ENCODE data around the gene CARNS1.
"Not testable (repeated sequence)": the region's sequence is repeated elsewhere in the genome, so short reads cannot be mapped to it uniquely, and the experiment has no call there.

Gene CARNS1

GRCh38 chr11:67396587-67397389 lies 18.7 kb upstream of the CARNS1 start:
- in situ Hi-C loops (cut with MboI; ENCODE audit: low sequenced_read_pairs) = no loop called here

GRCh38 chr11:67397536-67397935 lies 17.9 kb upstream of the CARNS1 start:
- in situ Hi-C loops (cut with MboI; ENCODE audit: low sequenced_read_pairs) = no loop called here

GRCh38 chr11:67397986-67398660 lies 17.4 kb upstream of the CARNS1 start:
- in situ Hi-C loops (cut with MboI; ENCODE audit: low sequenced_read_pairs) = no loop called here

- in situ Hi-C loops (cut with MboI; ENCODE audit: low sequenced_read_pairs) = no loop called here
Measured at GRCh38 chr11:67398661-67399563, 16.6 kb upstream of the CARNS1 start.

DNA sequence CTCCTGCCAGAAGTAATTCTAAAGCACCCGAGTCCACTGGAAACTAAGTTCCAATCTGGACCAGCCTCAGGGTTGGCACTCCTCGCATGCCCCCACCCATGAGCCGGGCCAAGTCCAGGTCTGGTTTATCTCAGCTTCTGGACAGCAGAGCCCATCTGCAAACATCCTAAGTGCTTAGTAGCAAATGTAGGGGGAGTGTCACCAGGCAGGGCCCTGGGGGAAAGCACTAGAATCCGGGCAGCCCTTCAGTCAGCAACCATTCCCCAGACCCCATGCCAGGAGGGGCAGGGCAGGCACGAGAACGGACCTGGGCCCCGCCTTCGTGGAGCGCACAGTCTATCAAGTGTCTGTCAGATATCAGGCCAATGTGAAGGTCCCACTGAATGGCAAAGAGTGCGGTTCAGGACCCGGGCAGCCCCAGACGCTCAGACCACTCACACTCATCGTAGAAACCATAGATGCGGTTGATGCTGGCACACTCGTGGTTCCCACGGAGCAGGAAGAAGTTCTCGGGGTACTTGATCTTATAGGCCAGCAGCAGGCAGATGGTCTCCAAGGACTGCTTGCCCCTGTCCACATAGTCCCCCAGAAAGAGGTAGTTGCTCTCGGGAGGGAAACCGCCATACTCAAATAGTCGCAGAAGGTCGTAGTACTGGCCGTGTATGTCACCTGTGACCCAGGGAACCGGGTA lies 15.1 kb upstream of the CARNS1 start:
- in situ Hi-C loops (cut with MboI; ENCODE audit: low sequenced_read_pairs) = no loop called here

DNA sequence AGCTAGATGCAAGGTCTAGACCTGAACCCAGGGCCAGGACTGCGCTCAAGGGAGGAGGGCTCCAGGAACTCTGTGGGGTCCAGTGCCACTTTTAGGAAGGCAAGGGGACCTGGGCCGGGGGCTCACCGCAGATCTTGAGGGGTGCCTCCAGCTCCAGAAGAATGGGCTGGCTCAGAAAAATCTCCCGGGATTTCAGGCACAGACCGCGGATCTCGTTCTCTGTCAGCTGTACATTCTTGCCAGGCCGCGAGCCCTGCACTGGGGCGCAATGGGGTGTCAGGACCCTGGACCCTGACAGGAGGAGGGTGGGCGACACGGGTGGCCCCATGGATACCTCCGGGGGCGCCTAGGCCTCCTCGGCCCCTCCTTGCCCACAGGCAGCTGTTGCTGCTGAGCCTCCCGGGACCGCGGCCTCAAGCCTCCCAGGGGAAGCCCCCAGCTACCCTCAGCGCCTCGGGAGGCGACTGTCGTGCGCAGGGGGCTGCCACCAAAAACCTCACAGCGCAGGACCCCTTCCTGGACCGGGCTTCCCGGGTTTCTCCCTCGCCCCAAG lies 14.5 kb upstream of the CARNS1 start:
- in situ Hi-C loops (cut with MboI; ENCODE audit: low sequenced_read_pairs) = no loop called here

GRCh38 chr11:67401495-67402191 lies 13.8 kb upstream of the CARNS1 start, which contains the start of gene PPP1CA:
PPP1CA (minus strand) TSS chr11:67401858; CDS start chr11:67401782, 76 bp downstream.
- in situ Hi-C loops (cut with MboI; ENCODE audit: low sequenced_read_pairs) = no loop called here

GRCh38 chr11:67402192-67402839 lies 13.2 kb upstream of the CARNS1 start:
- in situ Hi-C loops (cut with MboI; ENCODE audit: low sequenced_read_pairs) = not testable (repeated sequence)

- in situ Hi-C loops (cut with MboI; ENCODE audit: low sequenced_read_pairs) = not testable (repeated sequence)
Measured at GRCh38 chr11:67403085-67403484, 12.4 kb upstream of the CARNS1 start.

GRCh38 chr11:67404515-67405195 lies 10.8 kb upstream of the CARNS1 start:
- in situ Hi-C loops (cut with MboI; ENCODE audit: low sequenced_read_pairs) = no loop called here

- in situ Hi-C loops (cut with MboI; ENCODE audit: low sequenced_read_pairs) = no loop called here
Measured at GRCh38 chr11:67405196-67405567, 10.3 kb upstream of the CARNS1 start.

DNA sequence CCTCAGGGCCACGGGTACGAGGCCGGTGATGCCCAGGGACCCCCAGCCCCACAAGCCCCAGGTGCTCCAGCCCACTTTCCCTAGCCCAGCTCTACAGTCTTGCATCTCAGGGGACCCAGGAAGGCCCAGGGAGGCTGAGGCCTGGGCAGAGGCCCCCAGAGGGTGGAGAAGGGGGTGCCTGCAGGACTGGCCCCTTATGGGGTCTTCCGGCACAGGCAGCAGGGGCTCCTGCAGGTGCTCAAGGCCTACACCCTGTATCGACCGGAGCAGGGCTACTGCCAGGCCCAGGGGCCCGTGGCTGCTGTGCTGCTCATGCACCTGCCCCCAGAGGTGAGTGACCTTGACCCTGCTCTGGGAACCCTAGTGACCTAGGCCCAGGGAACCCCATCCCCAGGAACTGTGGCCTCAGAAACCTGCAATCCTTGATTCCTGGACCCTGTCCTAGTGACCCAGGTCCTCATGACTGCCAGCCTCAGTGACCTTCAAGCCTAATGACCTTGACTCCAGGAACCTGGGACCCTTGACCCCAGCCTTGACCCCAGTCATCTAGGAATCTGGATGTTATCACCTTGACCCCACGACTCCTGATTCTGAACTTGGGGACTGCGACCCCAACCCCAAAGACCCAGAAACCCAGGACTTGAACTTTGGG lies 9.7 kb upstream of the CARNS1 start:
- in situ Hi-C loops (cut with MboI; ENCODE audit: low sequenced_read_pairs) = no loop called here

GRCh38 chr11:67406420-67406968 lies 9.0 kb upstream of the CARNS1 start:
- in situ Hi-C loops (cut with MboI; ENCODE audit: low sequenced_read_pairs) = no loop called here

DNA sequence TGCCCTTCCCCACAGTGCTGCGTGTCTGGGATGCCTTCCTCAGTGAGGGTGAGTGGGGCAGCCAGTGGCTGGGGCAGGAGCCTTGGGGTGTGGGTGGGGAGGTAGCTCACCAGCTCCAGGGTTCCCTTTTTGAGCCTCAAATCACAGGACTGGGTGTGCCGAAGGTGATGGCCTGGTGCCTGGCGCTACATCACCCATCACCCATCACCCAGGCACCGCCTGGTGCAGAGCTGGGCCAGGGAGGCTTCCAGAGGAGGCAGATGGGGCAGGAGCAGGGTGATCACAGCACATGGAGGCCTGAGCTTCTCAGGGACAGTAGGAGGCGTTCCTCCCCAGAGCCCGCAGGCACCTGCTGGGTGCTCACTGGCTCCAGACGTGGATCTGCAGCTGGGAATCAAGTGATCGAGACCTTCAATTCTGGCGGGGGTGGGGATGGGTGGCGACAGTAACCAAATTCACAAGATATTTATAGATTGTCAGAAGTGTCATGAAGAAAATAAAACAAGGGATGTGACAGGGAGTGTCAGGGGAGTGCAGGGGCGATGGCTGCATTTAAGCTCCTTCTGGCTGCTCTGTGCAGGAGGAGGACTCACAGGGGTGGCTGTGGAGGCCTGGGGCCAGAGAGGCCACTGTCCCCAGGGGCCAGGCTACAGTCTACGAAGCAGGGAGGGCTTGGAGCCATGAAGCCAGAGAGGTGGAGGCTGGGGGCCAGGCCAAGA lies 8.3 kb upstream of the CARNS1 start:
- in situ Hi-C loops (cut with MboI; ENCODE audit: low sequenced_read_pairs) = no loop called here

- in situ Hi-C loops (cut with MboI; ENCODE audit: low sequenced_read_pairs) = no loop called here
Measured at GRCh38 chr11:67407688-67408163, 7.8 kb upstream of the CARNS1 start.

DNA sequence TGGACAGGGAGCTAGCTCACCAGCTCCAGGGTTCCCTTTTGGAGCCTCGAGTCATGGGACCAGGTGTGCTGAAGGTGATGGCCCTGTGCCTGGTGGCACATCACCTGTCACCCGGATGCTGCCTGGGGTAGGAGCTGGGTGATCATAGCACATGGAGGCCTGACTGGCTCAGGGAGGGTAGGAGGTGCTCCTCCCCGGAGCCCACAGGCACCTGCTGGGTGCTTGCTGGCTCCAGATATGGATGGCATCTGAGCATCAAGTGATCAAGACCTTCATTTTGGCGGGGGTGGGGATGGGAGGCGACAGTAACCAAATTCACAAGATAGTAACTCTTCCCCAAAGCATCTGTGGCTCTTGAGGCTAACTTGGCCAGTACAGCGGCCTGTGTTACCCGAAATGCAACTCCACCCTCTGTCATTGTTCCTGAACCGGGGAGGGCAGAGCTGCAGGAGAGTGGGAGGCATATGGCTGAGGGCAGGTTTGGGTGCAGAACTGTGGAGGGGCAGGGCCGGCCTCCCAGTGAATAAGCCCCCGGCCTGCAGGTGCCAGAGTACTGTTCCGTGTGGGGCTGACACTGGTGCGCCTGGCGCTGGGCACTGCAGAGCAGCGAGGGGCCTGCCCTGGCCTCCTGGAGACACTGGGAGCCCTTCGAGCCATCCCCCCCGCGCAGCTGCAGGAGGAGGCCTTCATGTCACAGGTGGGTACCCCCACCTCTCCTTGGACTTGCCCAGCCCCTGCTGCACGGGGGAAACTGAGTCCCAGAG lies 6.9 kb upstream of the CARNS1 start:
- in situ Hi-C loops (cut with MboI; ENCODE audit: low sequenced_read_pairs) = no loop called here
